ENCODE data around the gene GALNT17. TPM values are rescaled to one million over a fixed set of nuclear protein-coding genes. Genes with fewer than 3 reads are reported as not detected.

The GALNT17 gene
- total and polyA plus RNA-seq, 3 experiments from 2014 or later = not detected

DNA sequence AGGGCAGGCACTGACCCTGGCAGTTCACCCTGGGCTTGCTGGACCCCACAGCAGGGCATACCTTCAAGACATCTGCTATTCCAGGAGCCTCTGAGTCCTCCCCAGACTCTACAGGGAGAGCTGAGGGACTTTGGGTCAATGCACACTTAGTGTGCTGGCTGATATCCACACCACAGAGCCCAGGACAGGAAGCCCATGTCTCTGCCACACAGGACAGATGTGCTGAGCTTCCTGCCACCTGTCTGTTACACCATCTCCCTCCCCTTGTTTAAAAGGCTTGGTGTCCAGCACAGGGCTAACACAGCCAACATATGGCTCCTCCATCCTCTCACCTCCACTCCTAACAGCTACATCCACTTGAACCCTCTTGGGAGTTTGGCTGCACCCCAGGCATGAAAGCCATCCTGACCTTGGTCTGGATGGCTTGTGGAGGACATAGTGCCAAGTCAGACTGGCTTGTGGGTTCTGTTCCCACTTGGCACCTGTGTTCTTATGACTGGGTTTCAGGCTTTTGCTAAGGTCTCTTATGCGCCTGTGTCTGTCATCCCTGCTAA, 529.8 kb downstream of the GALNT17 start:
- no peak overlapping the region for H3K4me3 ChIP-seq (ENCODE audit: low read length)
- ChIA-PET CTCF (no interaction called here), POLR2A (no interaction called here)
- no peaks in the 10 kb centered on the region for H3K9me3 ChIP-seq (ENCODE audit: low read length)
- Mint-ChIP-seq H3K9me3 (peaks cover 0 to 15% (median 7%) of the 10 kb centered on the region in 5 donors), H3K4me3 (no peak overlapping the region), H3K27me3 (no peaks in the 10 kb centered on the region), H3K4me1 (no peaks in the 10 kb centered on the region), H3K27ac (no peak overlapping the region), H3K36me3 (no peaks in the 10 kb centered on the region)
- no peaks in the 10 kb centered on the region for H3K4me1 ChIP-seq (ENCODE audit: insufficient read depth, low read length)
- no peaks in the 10 kb centered on the region for H3K36me3 ChIP-seq (ENCODE audit: insufficient read depth, low read length)
- H3K27me3 ChIP-seq (ENCODE audit: insufficient read depth, low read length, poor library complexity, severe bottlenecking) = no peaks in the 10 kb centered on the region
- H3K27ac ChIP-seq (ENCODE audit: low read depth, low read length) = no peak overlapping the region
- DNase-seq = no peak

DNA sequence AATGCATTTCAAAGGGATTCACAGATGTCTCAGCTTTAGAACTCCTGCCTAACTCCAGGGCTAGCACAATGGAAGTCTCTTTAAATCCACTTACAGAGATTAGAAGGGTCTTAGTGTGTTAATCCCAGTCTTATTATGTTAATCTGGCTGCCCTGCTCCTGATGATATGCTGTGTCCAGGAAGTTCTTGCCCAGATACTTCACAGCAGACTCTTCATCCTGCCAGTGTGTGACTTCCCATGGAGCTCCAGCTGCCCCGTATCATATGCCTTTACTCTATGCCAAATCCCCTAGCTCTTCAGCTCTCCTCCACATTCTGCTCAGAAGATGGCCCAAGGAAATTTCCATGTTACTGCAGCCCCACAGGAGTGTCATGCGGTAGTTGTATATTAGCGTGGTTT, 533.8 kb downstream of the GALNT17 start:
- H3K36me3 ChIP-seq (ENCODE audit: insufficient read depth, low read length) = no peaks in the 10 kb centered on the region
- ChIA-PET POLR2A (no interaction called here), CTCF (no interaction called here)
- no peak overlapping the region for H3K4me3 ChIP-seq (ENCODE audit: low read length)
- no peaks in the 10 kb centered on the region for H3K4me1 ChIP-seq (ENCODE audit: insufficient read depth, low read length)
- DNase-seq = no peak
- H3K27me3 Mint-ChIP-seq = no peaks in the 10 kb centered on the region
- H3K27ac Mint-ChIP-seq = no peak overlapping the region
- peaks cover 1 to 20% (median 7%) of the 10 kb centered on the region in 5 donors for H3K9me3 Mint-ChIP-seq
- no peak overlapping the region for H3K4me3 Mint-ChIP-seq
- no peaks in the 10 kb centered on the region for H3K36me3 Mint-ChIP-seq
- H3K9me3 ChIP-seq (ENCODE audit: low read length) = no peaks in the 10 kb centered on the region
- no peak overlapping the region for H3K27ac ChIP-seq (ENCODE audit: low read depth, low read length)
- no peaks in the 10 kb centered on the region for H3K27me3 ChIP-seq (ENCODE audit: insufficient read depth, low read length, poor library complexity, severe bottlenecking)
- no peaks in the 10 kb centered on the region for H3K4me1 Mint-ChIP-seq

DNA sequence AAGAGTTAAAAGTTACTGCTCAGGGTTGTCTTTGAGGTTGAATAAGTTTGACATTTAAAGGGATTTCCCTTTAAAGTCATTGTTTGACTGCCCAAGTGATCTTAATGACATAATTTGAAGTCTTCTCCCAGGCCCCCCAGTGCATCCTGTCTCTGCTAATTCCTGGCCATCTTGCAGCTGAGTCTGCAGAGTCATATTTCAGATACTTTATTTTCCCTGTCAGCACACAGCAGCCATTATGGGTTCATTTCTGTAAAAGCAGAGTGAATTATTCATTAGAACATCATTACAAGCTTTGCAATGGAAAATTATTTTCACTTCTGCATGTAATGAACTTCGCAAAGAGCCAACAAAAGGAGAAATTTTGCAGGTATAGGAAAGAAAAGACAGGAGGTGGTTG, 536.6 kb downstream of the GALNT17 start:
- Mint-ChIP-seq H3K4me1 (no peaks in the 10 kb centered on the region), H3K36me3 (no peaks in the 10 kb centered on the region), H3K27me3 (no peaks in the 10 kb centered on the region), H3K4me3 (no peak overlapping the region), H3K27ac (no peak overlapping the region), H3K9me3 (peaks cover 0 to 12% (median 5%) of the 10 kb centered on the region in 5 donors)
- Histone ChIP-seq H3K27ac (ENCODE audit: low read depth, low read length) (no peak overlapping the region), H3K36me3 (ENCODE audit: insufficient read depth, low read length) (no peaks in the 10 kb centered on the region), H3K9me3 (ENCODE audit: low read length) (no peaks in the 10 kb centered on the region), H3K27me3 (ENCODE audit: insufficient read depth, low read length, poor library complexity, severe bottlenecking) (no peaks in the 10 kb centered on the region), H3K4me1 (ENCODE audit: insufficient read depth, low read length) (no peaks in the 10 kb centered on the region), H3K4me3 (ENCODE audit: low read length) (no peak overlapping the region)
- ChIA-PET CTCF (no interaction called here), POLR2A (no interaction called here)
- DNase-seq = no peak

DNA sequence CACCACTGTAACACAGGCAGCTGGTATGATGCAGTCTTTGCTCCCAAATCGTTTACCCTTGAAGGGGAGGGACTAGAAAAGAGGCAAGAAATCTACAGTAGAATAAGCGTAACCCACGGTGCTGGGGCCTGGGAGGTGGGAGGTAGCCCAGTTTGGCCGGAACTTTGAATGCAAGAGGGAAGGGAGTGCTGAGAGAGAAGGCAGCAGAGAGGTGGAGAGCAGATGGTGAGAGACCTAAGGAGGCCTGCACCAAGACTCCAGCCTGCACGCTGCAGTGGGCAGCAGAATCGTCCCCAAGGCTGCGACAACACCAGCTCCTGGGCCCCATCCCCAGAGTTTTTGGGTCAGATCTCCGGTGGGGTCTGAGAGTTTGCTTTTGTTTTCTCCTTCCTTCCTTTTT, 547.5 kb downstream of the GALNT17 start:
- H3K27me3 Mint-ChIP-seq = peaks cover 0 to 1% of the 10 kb centered on the region in 2 donors
- H3K36me3 Mint-ChIP-seq = no peaks in the 10 kb centered on the region
- H3K9me3 Mint-ChIP-seq = peaks cover 0 to 15% (median 3%) of the 10 kb centered on the region in 5 donors
- H3K27ac ChIP-seq (ENCODE audit: low read depth, low read length) = no peak overlapping the region
- ChIA-PET POLR2A (no interaction called here), CTCF (no interaction called here)
- H3K4me3 Mint-ChIP-seq = no peak overlapping the region
- no peak for DNase-seq
- no peak overlapping the region for H3K27ac Mint-ChIP-seq
- no peaks in the 10 kb centered on the region for H3K4me1 ChIP-seq (ENCODE audit: insufficient read depth, low read length)
- H3K9me3 ChIP-seq (ENCODE audit: low read length) = no peaks in the 10 kb centered on the region
- no peaks in the 10 kb centered on the region for H3K4me1 Mint-ChIP-seq
- H3K36me3 ChIP-seq (ENCODE audit: insufficient read depth, low read length) = no peaks in the 10 kb centered on the region
- no peak overlapping the region for H3K4me3 ChIP-seq (ENCODE audit: low read length)
- H3K27me3 ChIP-seq (ENCODE audit: insufficient read depth, low read length, poor library complexity, severe bottlenecking) = no peaks in the 10 kb centered on the region

DNA sequence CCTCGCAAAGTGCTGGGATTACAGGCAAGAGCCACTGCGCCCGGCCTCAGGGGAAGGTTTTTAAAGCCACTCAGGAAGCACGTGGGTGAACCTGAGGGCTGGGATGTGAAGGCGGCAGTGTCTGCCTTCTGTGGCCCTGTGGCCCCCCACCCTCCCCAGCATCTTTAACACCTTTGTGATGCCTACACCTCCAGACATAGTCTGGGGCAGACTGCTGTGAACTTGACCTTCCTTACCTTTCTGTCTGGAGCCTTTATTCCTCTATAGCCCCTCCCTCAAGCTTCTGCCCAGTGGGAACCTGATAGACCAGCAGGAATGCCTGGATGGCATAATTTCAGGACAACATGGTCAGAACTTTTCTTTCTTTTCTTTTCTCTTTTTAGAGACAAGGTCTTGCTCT, 550.2 kb downstream of the GALNT17 start:
- CTCF ChIA-PET = interaction anchor here (1.1 kb wide), 1 partner anchor 9 kb away, joined by 3 read pairs; no protein-coding TSS in a partner anchor
- Mint-ChIP-seq H3K27me3 (peaks cover 0 to 1% of the 10 kb centered on the region in 2 donors), H3K4me3 (no peak overlapping the region), H3K9me3 (peaks cover 0 to 18% (median 11%) of the 10 kb centered on the region in 5 donors), H3K36me3 (no peaks in the 10 kb centered on the region), H3K27ac (no peak overlapping the region), H3K4me1 (no peaks in the 10 kb centered on the region)
- DNase-seq = no peak
- Histone ChIP-seq H3K27me3 (ENCODE audit: insufficient read depth, low read length, poor library complexity, severe bottlenecking) (no peaks in the 10 kb centered on the region), H3K9me3 (ENCODE audit: low read length) (no peaks in the 10 kb centered on the region), H3K27ac (ENCODE audit: low read depth, low read length) (no peak overlapping the region), H3K36me3 (ENCODE audit: insufficient read depth, low read length) (no peaks in the 10 kb centered on the region), H3K4me3 (ENCODE audit: low read length) (no peak overlapping the region), H3K4me1 (ENCODE audit: insufficient read depth, low read length) (no peaks in the 10 kb centered on the region)
- POLR2A ChIA-PET = no interaction called here

DNA sequence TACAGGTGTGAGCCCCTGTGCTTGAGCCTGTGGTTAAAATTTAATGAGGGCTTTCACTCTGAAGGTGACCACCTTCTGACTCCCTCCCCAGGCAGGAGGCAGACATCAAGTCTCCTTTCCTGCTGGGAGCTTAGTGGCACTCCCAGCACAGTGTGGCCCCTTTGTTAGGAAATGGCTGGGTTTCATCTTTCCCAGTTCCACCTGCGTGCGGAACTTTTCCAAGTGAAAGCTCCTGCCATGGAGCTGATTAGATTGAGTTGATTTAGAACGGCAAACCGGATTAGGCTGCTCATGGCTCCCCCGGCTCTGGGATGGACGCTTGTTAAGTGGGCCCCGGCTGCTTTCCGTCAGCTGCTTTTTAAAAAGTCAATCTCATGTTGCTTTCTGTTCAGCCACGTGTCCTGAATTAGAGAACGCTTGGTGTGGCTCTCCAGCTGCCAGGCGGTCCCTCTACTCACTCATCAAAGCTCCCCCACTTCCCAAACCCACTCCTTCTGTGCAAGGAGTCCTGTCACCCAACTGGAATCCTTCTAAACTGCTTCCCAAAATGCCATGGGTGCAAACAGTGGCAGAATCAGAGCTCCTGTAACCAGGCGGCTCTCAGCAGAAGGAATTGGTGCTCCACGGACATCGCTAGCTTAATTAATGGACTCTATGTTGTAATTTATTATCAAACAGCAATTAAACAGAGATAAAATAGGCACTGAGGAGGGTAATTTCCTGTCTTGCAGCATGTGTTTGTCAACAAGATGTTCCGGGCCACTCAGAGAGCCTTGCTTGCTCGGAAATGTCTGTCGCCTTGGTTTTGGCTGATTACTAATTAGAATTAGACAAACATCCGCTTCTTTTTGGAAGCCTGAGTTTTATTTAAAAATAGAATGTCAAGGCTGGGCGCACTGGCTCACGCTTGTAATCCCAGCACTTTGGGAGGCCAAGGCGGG, 551.2 kb downstream of the GALNT17 start:
- peaks cover 0 to 1% of the 10 kb centered on the region in 2 donors for H3K27me3 Mint-ChIP-seq
- Histone ChIP-seq H3K36me3 (ENCODE audit: insufficient read depth, low read length) (no peaks in the 10 kb centered on the region), H3K4me3 (ENCODE audit: low read length) (no peak overlapping the region), H3K9me3 (ENCODE audit: low read length) (no peaks in the 10 kb centered on the region), H3K4me1 (ENCODE audit: insufficient read depth, low read length) (no peaks in the 10 kb centered on the region), H3K27me3 (ENCODE audit: insufficient read depth, low read length, poor library complexity, severe bottlenecking) (no peaks in the 10 kb centered on the region), H3K27ac (ENCODE audit: low read depth, low read length) (no peak overlapping the region)
- H3K4me1 Mint-ChIP-seq = no peaks in the 10 kb centered on the region
- DNase-seq = no peak
- no peak overlapping the region for H3K27ac Mint-ChIP-seq
- H3K36me3 Mint-ChIP-seq = no peaks in the 10 kb centered on the region
- peaks cover 0 to 18% (median 12%) of the 10 kb centered on the region in 5 donors for H3K9me3 Mint-ChIP-seq
- CTCF ChIA-PET = interaction anchor here (1.1 kb wide), 1 partner anchor 10 kb away, joined by 3 read pairs; no protein-coding TSS in a partner anchor
- H3K4me3 Mint-ChIP-seq = no peak overlapping the region
- POLR2A ChIA-PET = no interaction called here

DNA sequence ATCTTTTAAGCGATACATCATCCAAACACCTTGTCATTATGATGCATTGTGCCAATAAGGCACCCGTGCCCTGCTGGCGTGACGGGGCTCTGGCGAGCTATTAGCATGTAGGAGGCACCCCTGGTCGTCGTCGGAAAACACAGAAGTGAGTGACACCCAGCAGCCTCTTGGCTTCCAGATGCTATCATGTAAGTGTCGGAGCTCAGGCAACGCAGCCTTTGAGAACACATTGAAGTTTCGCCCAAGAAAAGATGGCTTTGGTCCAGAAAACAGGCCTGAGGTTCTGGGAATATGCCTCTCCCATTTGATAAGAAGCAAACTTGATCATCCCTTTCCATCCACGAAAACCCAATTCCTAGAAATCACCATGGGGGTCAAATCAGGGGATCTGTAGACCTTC, 555.3 kb downstream of the GALNT17 start:
- Mint-ChIP-seq H3K27ac (no peak overlapping the region), H3K4me1 (no peaks in the 10 kb centered on the region), H3K9me3 (peaks cover 2 to 12% (median 8%) of the 10 kb centered on the region in 5 donors), H3K36me3 (no peaks in the 10 kb centered on the region), H3K27me3 (no peaks in the 10 kb centered on the region), H3K4me3 (no peak overlapping the region)
- no peaks in the 10 kb centered on the region for H3K9me3 ChIP-seq (ENCODE audit: low read length)
- no peak overlapping the region for H3K27ac ChIP-seq (ENCODE audit: low read depth, low read length)
- no peak for DNase-seq
- no peaks in the 10 kb centered on the region for H3K36me3 ChIP-seq (ENCODE audit: insufficient read depth, low read length)
- H3K4me3 ChIP-seq (ENCODE audit: low read length) = no peak overlapping the region
- no peaks in the 10 kb centered on the region for H3K4me1 ChIP-seq (ENCODE audit: insufficient read depth, low read length)
- ChIA-PET CTCF (no interaction called here), POLR2A (no interaction called here)
- H3K27me3 ChIP-seq (ENCODE audit: insufficient read depth, low read length, poor library complexity, severe bottlenecking) = no peaks in the 10 kb centered on the region

DNA sequence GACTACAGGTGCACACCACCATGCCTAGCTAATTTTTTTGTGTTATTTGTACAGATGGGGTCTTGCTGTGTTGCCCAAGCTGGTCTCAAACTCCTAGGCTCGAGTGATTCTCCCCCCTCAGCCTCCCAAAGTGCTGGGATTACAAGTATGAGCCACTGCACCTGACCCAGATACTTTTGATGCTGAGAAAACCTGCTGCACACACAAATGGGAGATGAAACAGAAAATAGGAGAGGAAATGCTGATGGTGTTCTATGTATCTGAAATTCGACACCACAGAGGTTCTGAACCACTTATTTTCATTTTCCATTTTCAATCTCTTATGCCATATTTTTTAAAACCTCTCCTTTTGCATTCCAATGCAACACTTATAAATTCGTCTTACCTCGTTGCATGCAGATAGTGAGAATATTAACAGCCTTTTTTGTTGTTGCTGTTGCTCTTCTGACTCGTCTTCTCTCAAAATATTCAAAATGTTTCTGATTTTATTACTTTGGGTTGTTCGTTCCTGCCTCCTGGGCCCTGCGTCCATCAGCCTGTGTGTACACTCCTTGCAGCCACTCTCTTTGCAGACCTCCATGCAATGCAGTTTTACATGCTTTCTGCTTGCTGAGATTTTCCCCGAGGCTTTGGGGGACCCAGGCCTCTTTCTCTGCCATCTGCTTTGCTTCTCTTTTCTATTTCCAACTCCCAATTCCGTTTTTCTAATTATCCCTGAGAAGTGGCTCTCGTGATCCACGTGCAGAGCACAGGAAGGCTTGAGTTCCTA, 556.1 kb downstream of the GALNT17 start:
- H3K4me3 ChIP-seq (ENCODE audit: low read length) = no peak overlapping the region
- no peaks in the 10 kb centered on the region for H3K4me1 ChIP-seq (ENCODE audit: insufficient read depth, low read length)
- DNase-seq = no peak
- Mint-ChIP-seq H3K27me3 (no peaks in the 10 kb centered on the region), H3K4me1 (no peaks in the 10 kb centered on the region), H3K4me3 (no peak overlapping the region), H3K9me3 (peaks cover 2 to 12% (median 9%) of the 10 kb centered on the region in 5 donors), H3K27ac (no peak overlapping the region), H3K36me3 (no peaks in the 10 kb centered on the region)
- CTCF ChIA-PET = no interaction called here
- H3K27me3 ChIP-seq (ENCODE audit: insufficient read depth, low read length, poor library complexity, severe bottlenecking) = no peaks in the 10 kb centered on the region
- no peaks in the 10 kb centered on the region for H3K36me3 ChIP-seq (ENCODE audit: insufficient read depth, low read length)
- no peak overlapping the region for H3K27ac ChIP-seq (ENCODE audit: low read depth, low read length)
- POLR2A ChIA-PET = no interaction called here
- H3K9me3 ChIP-seq (ENCODE audit: low read length) = no peaks in the 10 kb centered on the region

All from CD8-positive, alpha-beta memory T cell (primary cell).